Measurements from ENCODE around the gene PNPLA7. TPM values are rescaled to one million over a fixed set of nuclear protein-coding genes. Genes with fewer than 3 reads are reported as not detected.
A peak's percentile ranks its signal among the peaks of the same experiment; 100 is the strongest.

Gene PNPLA7
- total RNA-seq, 1 experiment from 2014 or later, result 1.8 TPM

GRCh38 chr9:137461663-137462395 lies 88.4 kb downstream of the PNPLA7 start:
- peak; percentile 78 for DNase-seq (ENCODE audit: low read depth, low spot score)
- CTCF ChIA-PET, result no interaction called here

More at GRCh38 chr9:137461663-137462395, 88.4 kb downstream of the PNPLA7 start:
- intact Hi-C loops (cut with micrococcal nuclease), result no loop called here
- H4K20me1 ChIP-seq (ENCODE audit: insufficient read depth), result no peaks in the 10 kb centered on the region
- peak overlapping the region; percentile 65 for H3K4me2 ChIP-seq (ENCODE audit: low read length)
- peaks cover 21% of the 10 kb centered on the region for H3K79me2 ChIP-seq (ENCODE audit: insufficient read depth, low read length)
- ChIA-PET RAD21 (ENCODE audit: low non-redundant PET in 1 of 2, low total read pairs in 2 of 2, uncharacterized antibody in 2 of 2, unreplicated experiment in 2 of 2) (no interaction called here), POLR2A (interaction anchor here (0.7 kb wide), 1 partner anchor 20 kb away, joined by 3 read pairs; the partner anchor contains the start of gene ENTPD8)
- peak; percentile 83 for ATAC-seq
- no peak overlapping the region for H2AFZ ChIP-seq (ENCODE audit: low read depth, low read length, poor library complexity, severe bottlenecking)
- H3K4me1 ChIP-seq (ENCODE audit: control insufficient read depth in 1 of 2, insufficient read depth in 2 of 2, low read length in 2 of 2), result peaks cover 19 to 43% of the 10 kb centered on the region in 2 experiments
- H3K27me3 ChIP-seq (ENCODE audit: insufficient read depth, low read length), result no peaks in the 10 kb centered on the region
- no peak overlapping the region; the same call in 1 of the 2 replicates for H3K27ac ChIP-seq (ENCODE audit: low read depth, low read length)
- no peaks in the 10 kb centered on the region for H3K9me3 ChIP-seq (ENCODE audit: control insufficient read depth in 1 of 2, insufficient read depth in 1 of 2, low read depth in 1 of 2, low read length in 2 of 2)
- no TSS peak for BruUV-seq (replicated peaks)
- TF ChIP-seq ATF3 (IDR thresholded peaks at IDR 0.05) (no peak), CTCF (IDR thresholded peaks at IDR 0.05 in 2 of 3, conservative IDR thresholded peaks at IDR 0.05 in 1 of 3; ENCODE audit: borderline replicate concordance in 1 of 3, insufficient read depth in 1 of 3, low read depth in 2 of 3, low read length in 2 of 3) (peak in 2 of 3 experiments; percentile 23 to 30; a peak in 2 of 6 replicates), POLR2AphosphoS5 (IDR thresholded peaks at IDR 0.05; ENCODE audit: low read depth, low read length) (peak; percentile 43), SIN3A (IDR thresholded peaks at IDR 0.05; ENCODE audit: low read depth) (no peak)
- H3K4me3 ChIP-seq (replicated peaks in 1 of 2; ENCODE audit: low read depth in 1 of 2, low read length in 2 of 2), result peak overlapping the region; percentile 11 to 18; a peak in 2 of 4 replicates
- H3K36me3 ChIP-seq (ENCODE audit: control insufficient read depth in 1 of 2, insufficient read depth in 2 of 2, low read length in 2 of 2), result peaks cover 4 to 9% of the 10 kb centered on the region in 2 experiments; a peak in 2 of 4 replicates
- H3K9ac ChIP-seq (ENCODE audit: low read length), result peak overlapping the region; percentile 4; the same call in 1 of the 2 replicates
- no peaks in the 10 kb centered on the region for H3K9me2 ChIP-seq (ENCODE audit: insufficient read depth)
